Fibroblast of skin of scalp (primary cell): Measurements from ENCODE around the gene INPP5E.
A peak's percentile ranks its signal among the peaks of the same experiment; 100 is the strongest.

Experiments
- DNase-seq: peaks from one replicate; pipeline ENCODE4 v3.0.0-alpha.2; 2013

The INPP5E gene

DNA sequence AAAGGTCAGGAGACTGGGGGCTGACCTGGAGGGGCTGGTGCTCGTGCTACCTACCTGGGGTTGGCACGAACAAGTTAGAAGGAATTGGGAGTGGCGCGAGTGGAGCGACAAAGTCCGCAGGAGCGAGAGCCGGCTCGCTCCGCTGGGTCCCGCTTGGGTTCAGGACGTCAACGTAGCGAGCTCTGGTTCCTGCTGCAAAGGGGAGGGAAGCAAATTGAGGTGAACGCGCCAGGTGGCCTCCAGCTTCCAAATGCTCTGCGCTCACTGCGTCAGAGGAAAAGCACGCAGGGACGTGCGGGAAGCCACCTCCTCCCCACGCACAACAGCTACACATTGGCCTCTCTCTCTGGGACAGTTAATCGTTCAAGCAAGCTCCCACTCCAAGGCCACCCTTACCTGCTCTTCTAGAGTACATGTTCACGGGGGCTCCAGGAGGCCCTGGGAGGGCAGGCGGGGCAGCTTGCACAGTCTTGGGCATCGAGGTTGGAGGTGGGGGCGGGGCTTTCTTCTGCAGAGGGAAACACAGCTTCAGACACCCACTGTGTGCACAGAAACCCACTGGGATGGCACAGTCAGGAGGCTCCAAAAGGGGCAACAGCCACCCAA, 7.6 kb upstream of the INPP5E start:
- no peak for DNase-seq

DNA sequence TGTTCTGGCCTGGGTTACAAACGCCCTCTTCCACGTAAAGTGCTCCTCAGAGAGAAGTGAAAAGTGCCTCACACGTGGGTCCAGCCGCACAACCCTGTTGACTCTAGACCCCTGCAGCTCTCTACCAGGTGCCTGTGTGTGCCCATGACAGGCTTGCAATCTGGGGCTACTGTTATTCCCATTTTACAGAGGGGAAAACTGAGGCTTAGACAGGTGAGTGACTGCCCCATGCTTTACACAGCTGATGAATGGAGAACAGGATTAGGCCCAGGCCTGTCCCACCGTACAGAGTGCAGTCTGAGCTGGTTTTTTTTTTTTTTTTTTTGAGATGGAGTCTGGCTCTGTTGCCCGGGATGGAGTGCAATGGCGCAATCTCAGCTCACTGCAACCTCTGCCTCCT, 6.2 kb upstream of the INPP5E start:
- DNase-seq, result no peak

DNA sequence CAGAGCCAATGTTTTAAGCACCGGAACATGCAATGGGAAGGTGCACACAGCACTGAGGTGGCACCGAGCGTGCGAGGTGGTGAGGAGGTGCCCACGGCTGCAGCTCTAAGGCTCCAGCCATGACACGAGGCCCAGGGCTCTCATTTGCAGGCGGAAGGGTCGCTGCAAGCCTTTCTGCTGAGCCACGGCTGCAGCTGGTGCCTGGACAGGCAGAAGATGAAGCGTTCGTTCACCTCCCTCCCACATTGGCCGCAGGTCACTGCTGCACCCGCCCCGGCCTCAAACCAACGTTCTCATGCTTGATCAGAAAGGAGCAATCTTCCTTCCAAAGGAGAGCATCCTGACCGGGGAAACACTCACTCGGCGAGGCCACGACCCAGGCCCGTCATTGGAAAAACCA, 4.5 kb upstream of the INPP5E start:
- no peak for DNase-seq

DNA sequence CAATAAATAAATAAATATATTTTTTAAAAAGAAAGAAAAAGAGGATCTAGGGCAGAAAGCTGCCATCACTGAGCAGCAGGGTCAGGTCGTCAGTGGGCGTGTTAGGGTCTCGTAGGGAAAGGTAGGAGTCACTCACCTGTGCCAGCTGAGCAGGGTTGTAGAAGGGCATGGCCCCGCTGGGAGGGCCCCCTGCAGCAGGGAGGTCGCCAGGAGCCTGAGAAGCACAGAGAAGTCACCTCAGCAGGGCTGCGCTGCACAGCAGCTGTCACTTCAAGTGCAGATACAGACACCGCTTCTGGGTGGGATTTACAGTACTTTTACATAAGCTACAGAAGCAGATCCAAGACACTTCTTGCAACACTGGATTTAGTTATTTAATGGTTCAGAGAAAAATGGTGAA, 4.0 kb upstream of the INPP5E start:
- DNase-seq, result no peak

DNA sequence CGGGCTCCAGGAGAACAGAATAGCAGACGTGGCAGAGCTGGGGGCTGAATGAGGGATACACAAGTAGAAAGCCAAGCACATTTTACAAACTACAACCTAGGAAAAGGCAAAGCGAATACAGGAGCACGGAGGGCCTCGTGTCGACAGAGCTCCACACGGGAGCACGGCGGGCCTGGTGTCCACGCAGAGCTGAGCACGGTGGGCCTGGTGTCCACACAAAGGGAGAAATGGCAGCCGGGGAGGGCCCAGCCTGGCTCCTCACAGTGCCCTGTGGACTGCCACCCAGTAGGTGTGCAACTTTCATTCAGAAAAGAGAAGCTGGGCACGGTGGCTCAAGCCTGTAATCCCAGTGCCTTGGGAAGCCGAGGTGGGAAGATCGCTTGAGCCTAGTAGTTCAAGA, 3.4 kb upstream of the INPP5E start:
- no peak for DNase-seq

DNA sequence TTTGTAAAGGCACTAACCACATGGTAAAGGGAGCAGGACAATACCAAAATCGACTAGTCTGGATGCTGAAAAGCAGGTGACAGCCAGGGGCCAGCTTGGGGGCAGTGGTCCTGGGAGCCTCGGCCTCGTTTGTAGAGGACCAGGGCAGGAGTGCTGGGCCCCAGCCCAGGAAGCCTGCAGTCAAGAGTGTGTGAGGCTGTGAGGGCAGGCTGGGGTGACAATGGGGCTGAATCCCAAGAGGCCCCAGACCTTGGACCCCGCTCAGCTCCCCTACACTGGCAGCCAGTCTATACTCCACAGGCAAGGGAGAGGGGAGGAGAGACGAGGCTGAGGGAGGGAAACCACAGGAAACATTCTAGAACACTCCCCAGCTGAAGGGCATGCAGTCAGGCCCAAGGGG, 2.6 kb upstream of the INPP5E start:
- no peak for DNase-seq

DNA sequence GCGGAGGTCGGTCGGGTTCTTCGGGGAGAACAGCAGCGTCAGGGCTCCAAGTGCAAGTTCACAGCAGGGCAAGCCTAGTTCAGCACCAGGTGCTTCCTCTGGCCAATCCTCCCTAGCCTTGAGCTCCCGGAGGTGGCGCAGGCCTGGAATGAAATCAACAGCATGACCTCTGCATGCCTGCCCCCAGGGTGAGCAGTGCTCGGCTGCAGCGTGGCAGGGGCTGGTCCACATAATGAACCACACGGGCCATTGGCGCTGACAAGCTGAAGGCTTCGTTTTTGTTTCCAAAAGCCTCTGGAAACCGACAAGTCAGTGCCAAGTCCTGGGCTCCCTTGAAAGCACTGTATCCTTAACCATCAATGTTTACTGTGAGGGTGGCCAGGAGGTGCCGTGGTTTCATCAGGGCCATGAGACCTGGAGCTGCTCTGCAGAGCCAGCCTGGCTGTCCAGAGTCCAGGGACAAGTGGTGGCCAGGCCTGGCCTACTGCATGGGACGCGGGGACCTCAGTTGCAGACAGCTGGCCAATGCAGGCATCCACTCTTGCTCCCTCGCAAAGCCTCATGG, 2.1 kb upstream of the INPP5E start:
- DNase-seq, result no peak

DNA sequence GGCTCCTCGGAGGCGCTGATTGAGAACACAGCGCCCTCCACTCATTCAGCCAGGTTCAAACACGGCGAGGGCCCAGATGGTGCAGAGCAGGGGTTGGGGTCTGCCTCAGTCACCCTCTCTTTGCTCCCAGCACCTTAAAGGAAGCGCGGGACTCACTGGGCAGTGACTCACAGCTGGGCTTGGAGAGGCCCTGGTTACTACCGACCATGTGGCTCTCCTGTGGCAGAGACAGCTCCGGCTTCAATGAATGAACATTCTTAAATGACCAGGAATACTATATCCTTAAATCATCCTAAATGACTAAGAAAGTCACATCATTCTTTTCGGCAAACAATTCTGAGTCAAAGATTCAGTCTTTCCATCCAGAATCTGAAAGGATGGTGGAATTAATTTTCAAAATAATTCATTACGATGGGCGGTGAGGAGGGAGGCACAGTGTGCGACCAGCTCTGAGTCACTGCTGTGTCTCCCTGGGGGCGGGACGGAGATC, 1.6 kb upstream of the INPP5E start:
- DNase-seq, result no peak

DNA sequence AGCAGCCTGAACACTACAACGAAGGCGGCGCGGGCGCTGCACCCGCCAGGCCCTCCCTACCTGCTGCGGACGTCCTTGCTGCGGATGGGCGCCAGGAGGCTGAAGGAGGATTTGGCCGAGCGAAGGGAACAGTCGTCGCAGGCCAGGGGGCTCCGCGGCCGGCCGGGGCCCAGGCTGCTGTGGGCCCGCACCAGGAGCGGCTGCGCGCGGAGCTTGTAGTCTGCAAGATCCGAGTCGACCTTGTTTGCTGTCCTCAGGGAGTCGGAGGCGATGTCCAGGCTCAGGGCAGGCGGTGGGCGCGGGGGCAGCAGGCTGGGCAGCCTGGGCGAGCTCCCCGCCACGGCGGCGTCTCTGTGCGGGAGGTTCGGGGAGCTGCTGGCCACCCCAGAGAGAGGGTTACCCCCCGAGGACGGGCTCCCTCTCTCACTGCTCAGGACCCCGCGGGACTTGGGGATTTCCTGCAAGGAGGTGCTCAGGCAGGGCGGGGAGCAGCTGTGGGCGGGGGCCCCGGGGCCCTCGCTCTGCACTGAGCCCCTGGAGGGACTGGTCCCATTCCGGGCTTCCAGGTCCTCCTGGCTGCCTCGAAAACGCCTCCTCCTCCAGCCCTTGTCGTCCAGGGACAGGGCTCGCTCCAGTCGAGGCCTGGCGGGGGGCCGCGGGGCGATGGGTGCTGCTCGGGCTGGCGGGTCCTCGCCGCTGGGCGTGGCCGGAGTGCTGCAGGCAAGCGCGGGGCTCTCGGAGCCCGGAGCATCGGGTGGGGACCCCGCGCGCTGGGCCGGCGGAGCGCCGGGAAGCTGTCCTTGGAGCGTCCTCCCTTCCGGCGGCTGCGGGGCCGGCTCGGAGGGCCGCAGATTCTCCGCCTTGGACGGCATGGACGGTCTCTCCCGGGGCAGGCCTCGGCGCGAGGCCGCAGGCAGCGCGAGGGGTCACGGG, 831 bp downstream of the INPP5E start:
- DNase-seq, result peak; percentile 11

DNA sequence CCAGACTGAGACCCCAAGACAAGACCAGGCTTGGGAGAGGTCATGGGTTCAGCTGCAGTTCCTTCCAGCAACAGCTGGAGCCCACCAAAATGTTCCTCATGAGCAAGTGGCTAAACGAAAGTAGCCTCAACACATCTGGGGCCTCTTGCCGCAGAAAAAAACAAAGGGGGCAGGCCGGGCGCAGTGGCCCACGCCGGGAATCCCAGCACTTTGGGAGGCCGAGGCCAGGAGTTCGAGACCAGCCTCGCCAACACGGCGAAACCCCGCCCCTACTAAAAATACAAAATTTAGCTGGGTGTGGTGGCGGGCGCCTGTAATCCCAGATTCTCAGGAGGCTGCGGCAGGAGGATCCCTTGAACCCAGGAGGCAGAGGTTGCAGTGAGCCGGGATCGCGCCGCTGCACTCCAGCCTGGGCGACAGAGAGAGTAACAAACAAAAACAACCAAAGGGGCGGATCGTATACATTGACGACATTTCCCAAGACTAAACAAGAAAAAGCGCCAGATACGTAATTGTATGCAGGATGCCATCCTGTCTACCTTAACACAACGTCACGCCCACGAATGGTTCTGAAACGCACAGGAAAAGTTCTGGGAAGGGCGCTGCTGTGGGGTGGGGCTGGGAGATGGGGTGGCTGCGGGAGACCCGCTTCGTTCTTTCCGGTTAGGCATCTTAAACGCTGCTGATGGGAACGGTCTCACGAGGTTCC, 1.7 kb downstream of the INPP5E start:
- no peak for DNase-seq

DNA sequence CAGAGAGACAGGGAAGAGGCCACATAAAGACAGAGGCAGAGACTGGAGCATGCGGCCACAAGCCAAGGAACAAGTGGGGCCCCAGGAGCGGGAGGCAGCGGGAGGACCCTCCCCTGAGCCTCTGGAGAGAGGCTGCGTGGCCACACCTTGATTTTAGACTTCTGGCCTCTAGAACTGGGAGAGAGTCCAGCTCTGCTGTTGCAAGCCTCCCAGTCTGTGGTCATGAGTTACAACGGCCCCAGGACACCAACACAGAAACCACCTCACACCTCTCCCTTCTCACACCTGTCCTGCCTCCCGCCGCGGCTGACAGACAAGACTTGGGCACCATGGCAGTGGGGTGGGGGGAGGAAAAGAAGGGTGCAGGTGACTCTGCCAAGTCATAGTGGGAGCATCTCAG, 2.2 kb downstream of the INPP5E start:
- no peak for DNase-seq

DNA sequence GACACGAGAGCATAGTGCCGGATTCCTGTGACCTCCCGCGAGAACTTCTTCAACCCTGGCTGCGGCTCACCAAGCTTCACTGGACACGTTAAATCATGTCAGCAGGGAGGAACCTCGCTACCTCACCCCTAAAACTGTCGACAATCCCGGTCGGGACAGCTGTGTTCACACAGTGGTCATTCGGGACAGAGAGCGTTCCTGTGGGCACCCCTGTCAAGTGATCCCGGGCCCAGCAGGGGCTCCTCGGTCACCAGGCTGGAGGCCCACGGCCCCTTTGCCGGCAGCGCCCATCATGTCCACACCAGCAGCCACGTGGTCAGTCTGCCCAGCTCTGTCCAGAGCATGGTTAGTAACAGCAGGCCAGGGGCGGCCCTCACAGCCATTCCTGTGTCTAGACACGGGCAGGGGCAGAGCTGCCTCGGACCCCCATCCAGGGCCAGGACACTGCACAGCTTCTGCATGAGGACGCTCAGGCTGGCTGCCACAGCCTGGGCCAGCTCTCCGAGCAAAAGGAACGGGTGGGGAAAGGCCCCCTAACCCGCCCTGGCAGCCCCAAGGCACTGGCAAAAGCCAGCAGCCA, 3.5 kb downstream of the INPP5E start:
- DNase-seq, result no peak

DNA sequence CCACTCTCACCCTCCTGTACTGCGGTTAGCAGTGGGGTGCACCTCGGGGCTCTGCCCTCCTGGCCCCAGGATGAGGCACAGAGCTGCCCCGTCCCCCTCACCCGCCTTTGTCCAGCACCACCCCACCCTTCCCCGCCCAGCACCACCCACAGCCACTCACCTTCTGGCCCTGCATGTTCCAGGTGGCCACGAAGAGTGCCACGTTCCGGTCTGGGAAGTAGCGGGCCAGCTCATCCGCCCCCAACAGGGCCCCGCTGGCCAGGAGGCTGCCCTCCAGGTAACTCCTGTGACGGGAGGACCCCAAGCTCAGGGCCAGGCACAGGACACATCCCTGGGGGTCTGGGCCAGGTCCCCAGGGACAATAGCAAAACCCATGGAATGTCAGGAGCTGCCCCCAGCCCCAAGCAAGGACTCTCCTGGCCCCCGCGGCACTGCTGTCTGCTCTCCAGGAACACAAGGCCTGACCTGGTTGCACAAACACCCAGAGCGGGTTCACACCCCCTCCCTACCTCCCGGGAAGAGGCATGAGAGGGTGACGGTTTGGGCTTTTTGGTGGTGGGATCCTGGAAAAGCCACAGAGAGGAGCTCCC, 5.0 kb downstream of the INPP5E start:
- DNase-seq, result no peak

DNA sequence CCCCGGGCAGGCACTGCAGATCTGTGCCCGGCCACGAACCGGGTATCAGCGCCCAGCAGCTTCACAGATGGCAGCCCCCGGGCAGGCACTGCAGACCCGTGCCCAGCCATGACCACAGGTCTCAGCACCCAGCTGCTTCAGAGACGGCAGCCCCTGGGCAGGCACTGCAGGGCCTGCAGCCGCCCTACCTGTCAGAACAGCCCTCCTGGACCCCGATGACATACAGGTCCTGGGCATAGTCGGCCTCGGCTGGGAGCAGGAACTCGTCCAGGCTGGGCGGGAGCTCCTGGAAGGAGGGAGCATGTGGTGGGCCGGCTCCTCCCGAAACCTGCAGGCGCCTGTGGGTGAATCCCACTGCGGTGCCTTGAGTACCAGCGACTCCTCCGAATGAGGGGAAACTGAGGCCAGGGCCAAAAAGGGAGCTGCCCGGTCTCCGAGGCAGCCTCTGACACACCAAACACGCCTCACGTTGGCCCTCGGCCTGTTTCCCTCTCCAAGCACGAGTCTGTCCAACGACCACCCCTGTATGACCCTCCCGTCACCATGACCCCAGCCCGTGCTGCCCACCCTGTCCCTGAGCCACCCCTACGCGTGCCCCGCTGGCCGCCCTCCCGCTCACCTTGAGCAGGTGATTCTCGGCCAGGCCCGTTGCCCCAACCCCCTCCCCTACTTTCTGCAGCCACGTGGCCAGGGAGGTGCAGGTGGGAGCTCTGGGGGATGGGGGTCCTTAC, 5.6 kb downstream of the INPP5E start:
- no peak for DNase-seq

DNA sequence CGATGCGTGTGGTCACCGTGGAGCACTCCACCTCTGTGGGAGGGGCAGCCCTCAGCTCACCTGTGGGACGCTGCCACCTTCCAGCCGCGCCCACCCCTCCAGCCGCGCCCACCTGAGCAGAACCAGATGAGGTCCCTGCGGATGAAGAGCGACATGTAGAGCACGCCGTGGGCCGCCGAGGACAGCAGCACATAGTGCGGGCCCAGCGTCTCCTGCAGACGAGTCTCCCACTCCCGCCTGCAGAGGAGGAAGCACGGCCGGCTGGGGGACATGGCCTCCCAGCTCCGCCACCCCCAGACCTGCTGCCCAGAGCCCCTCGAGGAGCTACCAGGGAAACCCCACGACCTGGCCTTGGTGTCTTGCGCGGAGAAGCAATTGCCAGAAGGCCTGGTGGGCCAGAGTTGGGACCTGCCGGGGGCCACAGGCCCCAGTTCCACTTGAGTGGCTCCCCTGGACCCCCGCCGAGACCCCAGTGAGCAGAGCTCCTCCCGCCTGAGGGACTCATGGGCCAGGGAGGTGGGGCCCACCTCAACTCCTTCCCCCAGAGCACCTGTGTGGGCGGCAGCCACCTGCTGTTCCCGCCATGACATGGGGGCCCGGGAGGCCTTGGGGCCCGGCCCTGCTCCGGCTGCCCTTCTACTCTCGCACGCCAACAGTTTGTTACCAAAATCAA, 6.5 kb downstream of the INPP5E start:
- no peak for DNase-seq

DNA sequence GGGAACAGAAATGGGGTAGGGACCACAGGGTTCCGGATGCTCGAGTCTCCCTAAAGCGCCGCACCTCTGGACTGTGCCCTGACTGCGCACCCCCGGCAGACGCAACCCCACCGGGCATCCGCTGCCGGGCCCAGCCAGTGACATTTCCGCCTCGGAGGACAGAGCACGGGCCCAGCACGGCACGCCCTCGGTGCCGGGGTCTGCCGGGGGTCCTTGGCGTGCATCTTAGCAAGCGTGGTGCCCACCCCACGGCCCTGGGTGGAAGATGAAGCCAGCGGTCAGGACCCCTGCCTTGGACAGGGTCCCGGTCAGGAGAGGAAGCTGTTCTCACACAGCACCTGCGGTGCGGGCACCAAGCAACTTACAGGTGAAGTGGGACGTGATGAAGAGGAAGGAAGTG, 7.1 kb downstream of the INPP5E start:
- DNase-seq, result no peak

DNA sequence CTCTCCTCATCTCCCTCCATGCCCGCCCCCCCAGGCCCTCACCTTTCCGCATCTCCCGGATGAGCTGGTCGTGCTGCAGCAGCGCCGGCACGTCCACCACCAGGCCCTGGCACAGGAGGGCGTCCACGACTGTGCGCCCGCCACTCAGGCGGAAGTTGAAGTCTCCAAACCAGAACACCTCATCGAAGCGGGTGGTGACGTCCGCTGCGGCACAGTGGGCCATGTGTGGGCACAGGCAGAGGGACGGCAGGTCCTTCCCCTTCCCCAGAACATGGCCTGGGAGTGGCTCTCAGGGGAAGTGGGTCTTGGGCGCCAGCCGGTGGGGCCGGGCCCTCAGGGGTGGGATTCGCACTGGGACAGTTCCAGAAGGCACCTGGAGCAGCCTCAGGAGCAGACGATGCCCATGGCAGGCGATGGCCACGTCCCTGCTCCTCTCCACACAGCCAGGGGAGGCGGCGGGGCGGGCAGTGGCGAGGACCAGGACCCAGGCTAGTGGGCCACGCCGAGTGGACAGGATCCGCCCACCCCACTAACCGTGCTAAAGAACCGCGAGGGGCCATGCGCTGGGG, 7.8 kb downstream of the INPP5E start:
- DNase-seq, result no peak

DNA sequence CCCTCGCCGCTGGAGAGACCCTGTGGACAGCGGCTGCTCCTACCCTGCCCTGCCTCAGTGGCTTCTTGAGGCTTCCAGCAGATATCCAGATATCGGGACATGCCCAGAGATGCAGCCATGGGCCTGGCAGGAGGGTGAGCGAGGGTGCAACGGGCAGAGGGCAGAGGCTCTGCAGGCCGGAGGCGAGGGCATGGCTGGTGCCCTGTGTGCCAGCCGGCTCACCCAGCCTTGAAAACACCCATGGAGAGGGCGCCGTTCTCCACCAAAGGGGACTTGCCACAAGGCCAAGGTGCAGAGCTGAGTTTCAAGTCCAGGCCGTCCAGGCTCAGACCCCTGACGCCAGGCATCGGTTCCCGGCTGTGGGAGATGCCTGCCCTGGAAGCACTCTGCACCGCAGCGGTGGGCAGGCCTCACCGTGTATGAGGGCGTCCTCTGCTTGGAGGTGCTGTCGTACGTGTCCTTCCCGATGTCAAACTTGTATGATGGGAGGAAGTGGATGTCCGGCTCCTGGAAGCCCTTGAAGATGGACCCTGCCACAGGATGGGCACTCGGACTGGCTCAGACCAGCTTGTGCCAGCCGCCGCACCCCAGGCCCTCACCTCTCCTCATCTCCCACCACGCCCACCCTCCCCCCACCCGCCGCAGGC, 8.9 kb downstream of the INPP5E start:
- no peak for DNase-seq

DNA sequence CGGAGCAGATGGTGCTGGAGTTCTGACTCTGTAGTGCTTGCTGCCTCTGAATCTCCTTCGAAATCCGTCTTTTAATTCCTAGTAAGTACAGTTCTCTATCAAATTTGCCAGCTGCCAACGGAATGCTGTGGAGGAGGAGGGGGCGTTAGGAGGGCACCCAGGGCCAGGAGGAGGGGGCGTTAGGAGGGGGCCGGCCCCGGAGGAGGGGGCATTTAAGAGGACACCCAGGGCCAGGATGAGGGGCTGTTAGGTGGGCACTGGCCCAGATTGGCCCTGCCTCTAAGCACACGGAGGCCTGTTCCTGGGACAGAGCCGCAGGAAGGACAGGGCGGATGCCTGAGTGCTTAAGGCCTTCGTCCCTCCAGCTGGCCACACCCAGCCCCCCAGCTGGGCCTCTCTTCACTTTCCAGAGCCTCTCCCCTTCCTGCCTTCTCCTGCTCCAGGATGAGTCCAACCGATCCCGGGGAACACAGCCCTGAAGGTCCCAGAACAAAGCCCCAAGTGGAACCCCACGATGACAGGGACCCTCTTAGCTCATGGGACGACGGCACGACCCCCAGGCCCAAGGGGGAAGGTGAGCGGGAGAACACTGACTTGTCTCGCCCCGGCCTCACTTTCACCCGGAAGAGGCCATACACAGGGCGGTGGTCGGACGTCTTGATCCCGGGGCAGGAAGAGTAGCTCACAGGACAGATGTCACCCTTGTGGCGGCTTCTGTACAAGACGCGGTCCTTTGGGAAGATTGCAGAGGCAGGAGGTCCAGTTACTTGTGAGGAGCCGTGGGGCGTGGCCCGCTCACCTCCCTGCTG, 9.8 kb downstream of the INPP5E start:
- no peak for DNase-seq
